Adrenal gland (tissue), 12 donors: Measurements from ENCODE around the gene RANBP3L. TPM values are rescaled to one million over a fixed set of nuclear protein-coding genes. Genes with fewer than 3 reads are reported as not detected.

ENCODE experiments used
- DNase-seq, 7 donors: peaks; one replicate each; pipeline ENCODE4 v3.0.0-alpha.2; 2019 to 2020
- H3K27ac ChIP-seq, 5 donors: fragments of 200-600 bp; sonication (generic) in 4 of 5; 1 replicate in 3 of 5; 2 replicates in 2 of 5; pipeline versions ENCODE4 v1.5.1 to v1.8.0; 2016 to 2020; ENCODE audit warnings: mild to moderate bottlenecking in 1 of 5
- H3K27me3 ChIP-seq: fragments of 200-600 bp; 2 replicates; pipeline ENCODE4 v1.8.0; 2021
- H3K36me3 ChIP-seq, 2 donors: fragments of 200-600 bp; replicated peaks in 1 of 2; 1 replicate in 1 of 2; 2 replicates in 1 of 2; pipeline versions ENCODE4 v1.5.1 to v1.8.0; 2018 to 2022
- H3K4me1 ChIP-seq, 2 donors: fragments of 200-600 bp; replicated peaks in 1 of 2; 1 replicate in 1 of 2; 2 replicates in 1 of 2; pipeline versions ENCODE4 v1.5.1 to v1.8.0; 2018 to 2021
- H3K4me3 ChIP-seq, 4 donors: fragments of 200-600 bp; sonication (generic) in 3 of 4; one replicate each; pipeline ENCODE4 v1.5.1; 2016 to 2018
- H3K9me3 ChIP-seq, 3 donors: fragments of 200-600 bp; sonication (generic) in 1 of 3; replicated peaks in 1 of 3; 1 replicate in 2 of 3; 2 replicates in 1 of 3; pipeline versions ENCODE4 v1.5.1 to v1.8.0; 2016 to 2021
- POLR2A ChIP-seq, 2 donors: fragments of 450-650 bp; IDR thresholded peaks; one replicate each; pipeline ENCODE4 v1.6.1; 2017; ENCODE audit warnings: antibody characterized with exemption in 2 of 2, mild to moderate bottlenecking in 2 of 2, moderate library complexity in 1 of 2
- WGBS, 4 donors: extraction: QIAGEN DNeasy Blood & Tissue Kit in 2 of 4; methylation state at CpG; one replicate each; pipeline versions ENCODE4 v1.1.5 to v1.1.7; 2013 to 2017; 5-methylcytosine and 5-hydroxymethylcytosine counted together
- intact Hi-C, 2 donors: fragments of 100-400 bp; cut with DNase I; formaldehyde crosslinking; loops; one replicate each; pipeline versions ENCODE4 v1.14.1 to v1.15.0; 2022 to 2023
- polyA plus RNA-seq, 3 donors: library from polyadenylated mRNA; stranded (reverse); fragments of 200-250 nt in 2 of 3; fragments of 350-450 nt in 1 of 3; fragmentation: Illumina TruSeq in 1 of 3; extraction: RNeasy Lipid Tissue Mini Kit (QIAGEN cat#74804) in 1 of 3; gene quantifications; one replicate each; pipeline ENCODE4 v1.2.3, GENCODE V29; 2013 to 2014
- total RNA-seq, 9 donors: library from RNA; depleted of rRNA in 4 of 9; stranded (reverse); fragments of >200 nt in 4 of 9; fragments of 120-200 nt in 1 of 9; fragmentation: NEBNext Ultra II Directional in 1 of 9; extraction: Animal tissue kit (Norgen Biotek cat#: 25700) in 1 of 9; gene quantifications; one replicate each; pipeline versions ENCODE4 v1.1.0 to v1.2.4, GENCODE V29; 2013 to 2023
- TF ChIP-seq, protein P1 (sequence below), 6 experiments: fragments of 450-650 bp in 4 of 6; fragments of 200-600 bp in 2 of 6; sonication (generic) in 1 of 6; IDR thresholded peaks; 1 replicate in 5 of 6; 2 replicates in 1 of 6; pipeline versions ENCODE4 v1.5.1 to v1.8.0; 2016 to 2021; ENCODE audit warnings: antibody characterized with exemption in 6 of 6, mild to moderate bottlenecking in 2 of 6, moderate library complexity in 1 of 6
- donor health status: healthy with polysubstance abuse.
- donor health status: Bipolar disorder and iron deficiency.
- donor health status: DM: yes; HTN: yes; CAD: no.
- donor health status: DM: no; HTN: no; CAD: no.
- donor health status: DM: no; HTN: no; CAD: no.
- donor health status: DM: yes; HTN: yes; CAD: no.

RANBP3L gene
- total and polyA plus RNA-seq, 12 donors: 0.30 to 21.6 (median 1.6) TPM

DNA sequence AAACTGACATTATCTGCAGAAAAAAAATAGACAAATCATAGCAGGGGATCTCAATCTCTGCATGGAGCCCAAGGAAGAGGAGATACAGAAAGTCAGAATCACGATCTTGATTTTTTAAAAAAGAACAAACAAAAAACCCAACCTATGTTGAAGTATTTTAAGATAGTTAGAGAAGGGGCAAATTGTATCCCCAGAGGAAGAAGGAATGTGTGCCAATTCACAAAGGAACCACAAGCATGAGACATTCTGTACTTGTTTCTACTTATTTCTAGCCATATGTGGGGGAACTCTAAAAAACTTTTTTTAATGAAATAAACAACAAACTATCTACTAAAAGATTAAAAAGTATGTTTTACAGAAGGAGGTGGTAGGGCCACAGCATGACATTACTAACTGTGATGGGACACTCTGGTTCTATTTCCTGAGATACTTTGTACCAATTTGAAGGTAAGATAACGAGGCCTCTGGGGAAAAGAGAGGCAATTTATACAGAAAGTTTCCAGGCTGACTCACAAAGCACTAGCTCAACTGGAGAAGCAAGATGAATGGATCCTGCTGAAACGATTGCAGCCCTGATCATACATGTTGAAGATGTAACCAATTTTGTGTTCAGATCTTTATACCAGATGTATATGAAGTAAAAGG, 22.5 kb downstream of the RANBP3L start:
- H3K36me3 ChIP-seq: no peaks in the 10 kb centered on the region
- DNase-seq: no peak
- H3K27me3 ChIP-seq: no peaks in the 10 kb centered on the region
- WGBS, 4 donors: 37 to 50% (median 46%) methylated on average over 3 of the region's 3 CpGs
- H3K4me3 ChIP-seq: no peak overlapping the region
- no peaks in the 10 kb centered on the region for H3K9me3 ChIP-seq
- H3K4me1 ChIP-seq: no peaks in the 10 kb centered on the region
- TF ChIP-seq POLR2A (IDR thresholded peaks at IDR 0.05): no peak
- TF ChIP-seq, protein P1, sequence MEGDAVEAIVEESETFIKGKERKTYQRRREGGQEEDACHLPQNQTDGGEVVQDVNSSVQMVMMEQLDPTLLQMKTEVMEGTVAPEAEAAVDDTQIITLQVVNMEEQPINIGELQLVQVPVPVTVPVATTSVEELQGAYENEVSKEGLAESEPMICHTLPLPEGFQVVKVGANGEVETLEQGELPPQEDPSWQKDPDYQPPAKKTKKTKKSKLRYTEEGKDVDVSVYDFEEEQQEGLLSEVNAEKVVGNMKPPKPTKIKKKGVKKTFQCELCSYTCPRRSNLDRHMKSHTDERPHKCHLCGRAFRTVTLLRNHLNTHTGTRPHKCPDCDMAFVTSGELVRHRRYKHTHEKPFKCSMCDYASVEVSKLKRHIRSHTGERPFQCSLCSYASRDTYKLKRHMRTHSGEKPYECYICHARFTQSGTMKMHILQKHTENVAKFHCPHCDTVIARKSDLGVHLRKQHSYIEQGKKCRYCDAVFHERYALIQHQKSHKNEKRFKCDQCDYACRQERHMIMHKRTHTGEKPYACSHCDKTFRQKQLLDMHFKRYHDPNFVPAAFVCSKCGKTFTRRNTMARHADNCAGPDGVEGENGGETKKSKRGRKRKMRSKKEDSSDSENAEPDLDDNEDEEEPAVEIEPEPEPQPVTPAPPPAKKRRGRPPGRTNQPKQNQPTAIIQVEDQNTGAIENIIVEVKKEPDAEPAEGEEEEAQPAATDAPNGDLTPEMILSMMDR (IDR thresholded peaks at IDR 0.05): no peak
- H3K27ac ChIP-seq: peak overlapping the region in 2 of 5 donors; percentile 1 to 3
- intact Hi-C loops: no loop called here

DNA sequence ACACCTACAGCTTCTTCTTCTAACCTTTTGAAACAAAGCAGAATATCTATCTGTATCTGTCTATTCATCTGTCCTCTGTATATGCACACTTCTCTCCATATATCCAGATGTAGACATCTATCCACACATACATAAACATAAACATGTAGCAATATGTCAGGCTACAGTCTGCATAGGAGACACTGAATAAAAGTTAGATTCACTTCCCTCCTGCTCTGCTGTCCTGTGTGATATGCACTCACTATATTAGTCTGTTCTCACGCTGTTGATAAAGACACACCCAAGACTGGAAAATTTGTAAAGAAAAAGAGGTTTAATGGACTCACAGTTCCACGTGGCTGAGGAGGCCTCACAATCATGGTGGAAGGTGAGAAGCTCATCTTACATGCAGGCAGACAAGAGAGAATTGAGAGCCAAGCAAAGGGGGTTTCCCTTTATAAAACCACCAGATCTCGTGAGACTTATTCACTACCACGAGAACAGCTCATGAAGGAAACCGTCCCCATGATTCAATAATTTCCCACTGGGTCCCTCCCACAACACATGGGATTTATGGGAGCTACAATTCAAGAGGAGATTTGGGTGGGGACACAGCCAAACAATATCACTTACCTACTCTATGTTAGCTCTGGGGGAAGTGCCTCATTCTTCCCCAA, 24.1 kb downstream of the RANBP3L start:
- H3K36me3 ChIP-seq: no peaks in the 10 kb centered on the region
- H3K27me3 ChIP-seq: no peaks in the 10 kb centered on the region
- no peaks in the 10 kb centered on the region for H3K4me1 ChIP-seq
- WGBS, 4 donors: 83 to 89% (median 84%) methylated on average over 5 of the region's 5 CpGs
- TF ChIP-seq POLR2A (IDR thresholded peaks at IDR 0.05): no peak
- TF ChIP-seq, protein P1 (IDR thresholded peaks at IDR 0.05): no peak
- DNase-seq: no peak
- intact Hi-C loops: no loop called here
- no peaks in the 10 kb centered on the region for H3K9me3 ChIP-seq
- no peak overlapping the region for H3K4me3 ChIP-seq
- no peak overlapping the region for H3K27ac ChIP-seq

DNA sequence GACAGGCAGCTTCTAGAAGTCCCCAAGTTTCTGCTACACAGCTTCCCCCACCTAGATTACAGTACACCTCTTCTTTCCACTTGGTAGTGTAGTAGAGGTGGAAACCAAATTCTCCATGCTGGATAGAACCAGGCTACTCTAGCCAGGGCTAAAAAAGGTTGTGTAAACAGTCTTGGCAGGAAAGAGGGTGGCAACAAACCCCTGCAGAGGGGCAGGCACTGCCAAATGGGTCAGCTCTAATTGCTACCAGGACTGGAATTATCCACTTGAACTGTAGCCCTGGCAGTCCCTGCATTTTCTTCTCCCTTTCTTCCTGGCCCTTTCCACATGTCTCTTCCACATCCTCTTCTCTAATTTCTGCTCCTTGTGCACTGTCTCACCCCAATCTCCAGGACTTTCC, 24.8 kb downstream of the RANBP3L start:
- DNase-seq: no peak
- intact Hi-C loops: no loop called here
- Histone ChIP-seq H3K4me1 (no peaks in the 10 kb centered on the region), H3K27me3 (no peaks in the 10 kb centered on the region), H3K27ac (no peak overlapping the region), H3K4me3 (no peak overlapping the region), H3K36me3 (no peaks in the 10 kb centered on the region), H3K9me3 (no peaks in the 10 kb centered on the region)
- TF ChIP-seq POLR2A (IDR thresholded peaks at IDR 0.05): no peak
- TF ChIP-seq, protein P1 (IDR thresholded peaks at IDR 0.05): no peak

DNA sequence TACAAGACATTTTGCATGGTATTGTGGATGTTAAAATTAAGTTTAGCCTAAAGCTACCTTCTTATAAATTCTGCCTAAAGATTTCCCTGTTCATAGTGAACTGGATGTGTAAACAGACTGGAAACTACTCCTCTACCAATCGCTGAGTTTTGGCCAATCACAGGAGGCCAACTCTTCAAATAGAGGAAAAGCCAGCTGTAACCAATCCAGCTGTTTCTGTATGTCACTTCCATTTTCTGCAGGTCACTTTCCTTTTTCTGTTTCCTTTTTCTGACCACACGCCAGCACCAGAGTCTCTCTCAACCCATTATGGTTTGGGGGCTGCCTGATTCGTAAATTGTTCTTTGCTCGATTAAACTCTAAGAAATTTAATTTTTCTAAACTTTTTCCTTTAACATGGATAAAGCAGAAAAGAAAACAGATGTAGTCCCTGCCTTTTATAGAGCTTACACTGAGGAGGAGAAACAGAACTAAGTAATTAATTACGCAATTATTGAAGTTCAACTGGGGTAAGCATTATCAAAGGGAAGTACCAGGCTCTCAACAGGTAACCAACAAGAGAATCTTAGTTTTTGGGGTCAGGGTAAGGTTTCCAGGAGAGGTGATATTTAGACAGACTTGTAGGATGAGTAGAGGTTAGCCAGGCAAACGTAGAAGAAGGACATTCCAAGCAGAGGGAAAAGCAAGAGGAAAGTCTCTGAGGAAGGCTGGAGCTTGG, 27.7 kb downstream of the RANBP3L start:
- intact Hi-C loops: no loop called here
- Histone ChIP-seq H3K4me3 (no peak overlapping the region), H3K27ac (no peak overlapping the region), H3K36me3 (no peaks in the 10 kb centered on the region), H3K4me1 (no peaks in the 10 kb centered on the region), H3K27me3 (no peaks in the 10 kb centered on the region), H3K9me3 (no peaks in the 10 kb centered on the region)
- TF ChIP-seq POLR2A (IDR thresholded peaks at IDR 0.05): no peak
- 71 to 86% (median 75%) methylated on average over 6 of the region's 6 CpGs for WGBS, 4 donors
- DNase-seq: peak in 1 of 7 donors; percentile 16
